ENCODE measurements around the gene TPM1.

The TPM1 gene

DNA sequence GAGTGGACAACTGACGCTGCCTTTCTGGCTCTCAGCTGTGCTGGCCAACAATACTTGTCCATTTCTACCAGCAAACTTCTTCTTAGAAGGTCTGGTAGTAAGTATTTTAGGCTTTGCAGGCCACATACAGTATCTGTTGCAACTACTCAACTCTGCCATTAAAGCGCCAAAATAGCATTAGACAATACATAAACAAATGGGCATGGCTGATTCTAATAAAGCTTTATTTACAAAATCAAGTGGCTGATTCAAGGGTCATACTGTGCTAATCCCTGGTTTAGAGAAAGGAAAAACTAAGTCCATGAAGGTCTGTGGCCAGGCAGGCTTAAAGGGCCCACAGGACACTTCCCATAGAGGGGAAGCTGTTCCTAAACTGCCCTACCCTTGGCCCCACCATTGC lies 26.3 kb upstream of the TPM1 start:
- no peak for DNase-seq (ENCODE audit: low read depth, low spot score)

DNA sequence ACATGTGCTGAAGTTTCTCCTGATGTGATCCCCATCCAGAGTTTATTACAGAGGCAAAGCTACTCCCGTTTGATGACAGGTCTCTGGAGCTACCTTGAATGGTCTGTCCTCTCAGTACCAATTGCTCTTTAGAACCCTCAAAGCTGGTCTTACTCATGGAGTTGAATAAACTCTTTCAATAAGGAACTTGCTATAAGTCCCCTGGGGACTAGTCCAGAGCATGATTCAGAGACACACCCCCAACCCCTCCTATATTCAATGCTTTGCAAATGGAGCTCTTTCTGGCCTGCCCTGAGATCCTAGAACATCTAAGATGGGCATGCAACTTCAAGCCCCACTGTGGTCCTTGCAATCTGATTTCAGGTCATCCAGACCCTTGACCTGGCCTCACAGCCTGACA lies 23.9 kb upstream of the TPM1 start:
- no peak for DNase-seq (ENCODE audit: low read depth, low spot score)

DNA sequence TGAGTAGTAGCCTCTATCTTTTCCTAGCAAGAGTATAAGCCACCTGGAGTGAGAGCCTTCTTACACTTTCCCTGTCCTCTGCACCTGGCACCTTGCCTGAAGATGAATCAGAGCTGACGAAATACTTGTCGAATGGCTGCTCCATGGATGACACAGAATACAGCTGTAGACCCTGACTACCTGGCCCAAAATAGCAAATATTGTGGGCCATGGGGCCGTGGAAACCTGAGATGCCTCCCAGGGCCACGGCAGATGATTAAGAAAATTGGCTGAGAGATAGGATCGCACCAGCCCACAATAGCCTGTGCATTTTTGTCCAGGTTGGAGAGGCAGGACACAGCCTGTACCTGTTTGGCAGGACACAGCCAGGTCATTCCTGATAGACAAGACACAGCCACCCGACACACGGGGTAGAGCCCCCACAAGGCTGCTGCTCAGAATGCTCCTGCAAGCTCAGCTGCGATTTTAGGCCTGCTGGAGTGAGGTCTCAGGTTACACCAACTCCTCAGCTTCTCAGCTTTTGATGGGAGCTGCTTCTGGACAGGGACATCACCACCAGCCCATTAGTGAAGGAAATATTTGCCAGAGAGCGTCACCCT lies 22.9 kb upstream of the TPM1 start:
- no peak for DNase-seq (ENCODE audit: low read depth, low spot score)

DNA sequence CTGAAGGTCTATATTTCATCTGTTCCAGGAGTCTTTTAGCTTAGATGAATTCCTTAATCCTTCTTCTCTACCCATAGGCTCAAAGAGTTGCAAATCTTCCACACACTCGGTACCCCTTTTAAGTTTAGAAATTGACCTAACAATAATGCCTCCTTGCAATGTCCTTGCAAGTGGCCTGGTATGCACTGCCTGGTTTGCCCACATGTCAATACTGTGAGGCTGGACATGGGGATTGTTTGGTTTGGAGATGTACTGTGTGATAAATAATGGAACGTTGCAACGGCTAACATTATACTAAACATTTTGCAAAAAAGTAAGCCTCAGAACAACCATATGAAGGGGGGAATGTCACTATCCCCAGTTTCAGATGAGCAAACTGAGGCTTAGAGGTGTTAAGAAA lies 22.4 kb upstream of the TPM1 start:
- no peak for DNase-seq (ENCODE audit: low read depth, low spot score)

DNA sequence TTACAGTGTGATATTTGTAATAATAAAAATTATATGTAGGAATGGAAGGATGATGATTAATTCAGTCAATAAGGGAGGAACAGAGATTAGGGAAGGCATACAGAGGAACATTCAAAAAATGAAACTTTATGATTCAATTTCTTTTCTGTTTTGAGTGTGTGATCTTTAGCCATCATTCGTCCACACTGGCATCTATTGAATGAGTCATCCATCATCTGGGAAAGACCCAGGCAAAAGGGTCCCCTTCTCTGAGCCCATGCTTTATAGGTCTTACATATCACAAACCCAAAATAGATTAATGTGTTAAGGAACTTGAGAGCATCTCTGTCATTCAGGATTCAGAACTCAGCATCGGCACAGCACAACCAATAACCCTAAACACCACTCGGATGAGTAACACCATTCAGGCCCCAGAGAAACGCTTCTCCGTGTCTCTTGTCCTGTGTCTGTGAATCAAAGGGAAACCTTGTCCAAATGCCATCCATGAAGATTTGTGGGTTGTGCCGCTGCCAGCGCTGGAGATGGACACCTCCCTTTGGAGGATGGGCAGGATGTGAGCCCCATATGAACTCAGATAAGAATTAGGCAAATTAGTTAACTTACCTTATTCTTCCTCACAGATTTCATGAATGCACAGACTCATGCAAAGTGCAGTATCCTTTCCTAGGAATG lies 21.7 kb upstream of the TPM1 start:
- no peak for DNase-seq (ENCODE audit: low read depth, low spot score)

DNA sequence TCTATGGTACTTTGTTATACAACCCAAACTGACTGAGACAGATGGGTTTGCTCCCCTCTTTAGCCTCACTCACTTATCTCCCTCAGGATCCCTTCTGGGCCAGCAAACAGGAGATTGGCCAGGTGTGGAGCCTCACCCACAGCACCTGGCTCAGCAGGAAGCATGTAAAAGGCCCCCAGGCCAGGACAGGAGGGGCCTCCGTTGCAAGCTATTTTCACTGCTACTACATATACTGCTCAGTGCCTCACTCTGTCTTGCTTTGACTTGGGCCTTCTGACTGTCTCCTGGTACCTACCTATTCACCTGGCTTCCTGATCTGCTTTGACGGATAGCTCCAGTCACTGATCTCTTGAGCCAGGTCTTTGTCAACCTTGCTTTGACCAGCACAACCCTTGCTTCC lies 20.4 kb upstream of the TPM1 start:
- no peak for DNase-seq (ENCODE audit: low read depth, low spot score)

DNA sequence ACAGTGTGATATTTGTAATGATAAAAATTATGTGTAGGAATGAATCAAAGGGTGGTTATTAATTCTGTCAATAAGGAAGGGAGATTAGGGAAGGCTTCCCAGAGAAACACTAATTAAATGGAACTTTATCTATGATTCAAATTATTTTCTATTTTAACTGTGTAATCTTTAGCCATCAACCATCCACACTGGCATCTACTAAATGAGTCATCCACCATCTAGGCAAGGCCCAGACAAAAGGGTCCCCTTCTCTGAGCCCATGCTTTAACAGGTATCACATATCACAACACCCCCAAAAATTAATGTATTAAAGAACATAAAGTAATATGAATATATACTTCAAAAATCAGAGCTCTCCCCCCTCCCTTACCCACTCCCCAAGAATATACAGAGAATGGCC lies 19.9 kb upstream of the TPM1 start:
- DNase-seq (ENCODE audit: low read depth, low spot score), result no peak

DNA sequence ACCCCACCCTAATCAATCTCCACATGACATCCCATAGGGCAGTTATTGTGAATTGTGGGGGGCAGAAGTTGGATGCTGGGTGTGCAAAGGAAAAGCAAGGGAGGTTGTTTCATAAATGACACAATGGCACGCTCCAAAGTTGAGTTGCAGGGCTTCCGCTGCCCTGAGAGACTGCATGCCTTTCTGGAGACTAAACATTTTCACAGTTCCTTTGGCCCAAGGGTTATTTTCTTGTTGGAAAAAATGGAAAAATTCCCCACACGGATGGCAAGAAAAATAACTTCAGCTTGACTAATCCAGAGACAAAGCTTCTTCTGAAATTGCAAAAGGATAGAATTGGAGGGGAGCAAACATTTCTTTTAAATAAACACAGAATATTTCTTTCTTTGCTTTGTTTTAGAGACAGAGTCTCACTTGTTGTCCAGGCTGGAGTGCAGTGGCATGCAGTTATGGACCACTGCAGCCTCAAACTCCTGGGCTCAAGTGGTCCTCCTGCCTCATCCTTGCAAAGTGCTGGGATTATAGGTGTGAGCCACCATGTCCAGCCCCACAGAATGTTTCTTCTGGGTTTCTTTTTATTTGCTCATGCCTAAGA lies 19.1 kb upstream of the TPM1 start:
- DNase-seq (ENCODE audit: low read depth, low spot score), result no peak

DNA sequence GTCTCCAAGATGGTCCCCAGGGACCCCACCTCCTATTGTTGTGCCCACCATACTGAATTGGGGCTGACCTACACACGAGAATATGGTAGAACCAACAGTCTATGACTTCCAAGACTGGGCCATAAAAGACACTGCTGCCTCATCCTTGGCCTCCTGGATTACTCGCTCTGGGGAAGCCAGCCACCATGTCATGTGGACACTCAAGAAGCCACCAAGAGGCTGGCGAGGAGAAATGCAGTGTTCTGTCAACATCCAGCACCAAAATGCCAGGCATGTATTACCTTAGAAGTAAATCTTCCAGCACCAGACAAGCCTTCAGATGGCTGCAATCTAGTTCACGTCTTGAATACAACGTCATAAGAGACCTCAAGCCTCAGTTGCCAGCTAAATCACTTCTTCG lies 17.1 kb upstream of the TPM1 start:
- no peak for DNase-seq (ENCODE audit: low read depth, low spot score)

DNA sequence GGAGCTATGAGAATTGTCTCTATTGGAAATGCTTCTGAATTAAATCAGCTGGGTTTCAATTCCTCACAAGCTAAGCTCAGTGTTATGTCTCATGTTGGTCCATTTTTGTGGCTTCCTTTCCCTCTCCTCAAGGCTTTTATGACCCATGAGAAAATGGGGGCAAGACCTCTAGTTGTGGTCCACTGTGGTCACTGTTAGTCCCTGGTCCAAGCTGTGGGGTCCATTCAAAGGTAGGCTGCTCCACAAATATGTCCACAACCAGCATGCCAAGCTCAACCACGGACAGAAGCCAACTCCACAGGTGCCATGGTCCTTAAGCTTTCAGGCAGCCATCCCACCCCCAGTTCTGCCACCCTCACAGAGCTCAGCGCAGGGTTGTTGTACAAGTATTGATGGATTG lies 14.9 kb upstream of the TPM1 start:
- no peak for DNase-seq (ENCODE audit: low read depth, low spot score)

DNA sequence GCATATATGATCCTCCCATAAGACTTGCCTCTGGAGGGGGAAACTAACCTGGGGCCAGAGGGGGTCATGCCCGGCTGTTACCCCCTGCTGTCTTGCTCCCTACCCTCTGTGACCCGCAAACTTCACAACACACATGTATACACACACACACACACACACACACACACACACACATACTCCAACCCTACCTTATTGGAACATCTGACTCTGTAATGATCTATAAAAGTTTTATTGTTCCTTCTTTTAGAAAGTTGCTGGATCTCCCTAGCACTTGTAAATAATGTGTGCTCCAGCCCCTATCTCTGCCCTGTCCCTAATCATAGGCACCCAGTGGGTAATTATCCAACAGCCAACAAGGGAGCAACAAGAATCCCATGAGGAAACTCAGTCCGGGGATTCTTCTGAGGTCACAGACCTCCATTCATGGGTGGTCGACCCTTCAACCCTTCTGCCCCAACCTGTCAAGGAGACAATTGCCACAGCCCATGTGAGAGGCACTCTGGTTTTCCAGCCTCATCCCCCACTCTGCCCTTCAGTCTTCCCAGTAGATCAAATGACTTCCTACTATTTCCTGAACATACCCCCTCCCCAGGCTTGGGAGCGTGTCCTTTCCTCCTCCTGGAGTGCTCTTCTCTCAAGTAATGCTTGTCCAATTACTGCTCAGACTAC lies 14.0 kb upstream of the TPM1 start:
- DNase-seq (ENCODE audit: low read depth, low spot score), result no peak

DNA sequence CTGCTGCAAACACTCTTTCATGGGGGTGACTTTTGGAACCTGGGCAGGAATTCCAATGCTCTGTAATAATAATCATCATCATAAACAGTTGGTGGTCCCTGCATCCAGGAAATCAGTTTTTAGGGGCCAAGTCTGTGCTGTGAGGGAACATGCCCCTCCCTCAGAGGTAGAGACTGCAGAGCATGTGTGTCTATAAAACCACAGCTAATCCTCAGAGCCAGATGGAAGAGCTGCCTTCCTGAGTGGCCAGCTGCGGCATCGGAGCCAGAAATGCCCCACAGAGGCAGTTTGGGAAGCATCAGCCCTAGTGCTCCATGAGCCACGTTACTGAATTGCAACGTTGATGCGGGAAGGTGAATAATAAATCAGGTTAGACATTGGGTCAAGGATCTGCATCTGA lies 12.9 kb upstream of the TPM1 start:
- DNase-seq (ENCODE audit: low read depth, low spot score), result no peak

DNA sequence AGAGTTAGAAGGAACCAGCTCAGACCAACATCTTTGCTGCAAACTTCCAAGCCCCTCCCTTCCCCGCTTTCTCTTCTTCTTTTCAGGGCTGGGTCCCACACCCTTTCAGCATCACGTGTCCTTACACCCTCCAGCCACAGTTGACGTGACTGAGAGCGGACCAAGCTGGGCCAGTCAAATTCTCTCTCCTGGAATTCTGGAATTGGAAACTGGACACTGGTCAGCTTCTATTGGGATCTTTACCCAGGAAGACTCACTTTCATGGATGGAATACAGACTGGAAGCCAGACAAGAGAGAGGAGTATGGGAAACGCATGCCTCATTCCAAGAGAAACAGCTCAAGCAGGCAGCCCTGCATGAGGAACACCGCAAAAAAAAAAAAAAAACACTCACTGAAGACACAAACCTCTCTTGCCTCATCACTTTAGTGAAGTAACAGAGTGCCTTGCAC lies 12.4 kb upstream of the TPM1 start:
- no peak for DNase-seq (ENCODE audit: low read depth, low spot score)

DNA sequence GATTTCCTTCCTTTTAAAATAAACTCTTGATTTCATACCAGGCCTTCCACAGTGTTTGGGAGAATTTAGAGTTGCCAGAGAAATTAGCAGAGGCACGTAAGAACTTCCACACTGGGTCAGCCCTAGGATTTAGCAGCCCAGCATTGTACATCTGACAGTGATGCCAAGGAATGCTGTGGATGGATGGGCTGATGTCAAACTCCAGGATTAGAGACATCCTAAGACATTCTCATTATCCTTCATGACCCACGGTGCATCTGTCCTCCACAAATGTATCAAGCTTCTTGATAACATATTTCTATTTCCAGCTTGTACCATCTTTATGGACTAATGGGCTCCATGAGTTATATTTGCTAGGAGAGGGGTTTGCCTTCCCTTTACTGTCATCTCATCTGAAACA lies 8.0 kb upstream of the TPM1 start:
- DNase-seq (ENCODE audit: low read depth, low spot score), result no peak

DNA sequence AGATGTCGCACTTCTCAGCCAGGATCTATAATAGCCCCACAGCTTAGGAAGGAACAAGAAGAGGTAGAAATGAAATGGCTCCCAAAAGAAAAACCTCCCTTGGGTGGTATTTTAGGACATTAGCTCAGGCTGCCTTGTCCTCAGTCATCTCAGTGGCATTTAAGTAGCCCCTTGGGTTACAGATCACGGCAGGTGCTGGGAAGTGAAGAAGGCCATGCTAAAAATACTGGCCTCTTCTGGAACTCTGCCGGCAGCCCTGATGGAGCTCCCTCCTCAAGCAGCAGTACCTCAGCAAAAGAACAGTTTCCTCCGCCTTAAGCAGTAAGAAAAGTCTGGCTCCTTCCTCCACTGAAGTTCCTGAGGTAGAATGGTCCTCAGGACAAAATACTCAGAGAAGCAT lies 7.3 kb upstream of the TPM1 start:
- DNase-seq (ENCODE audit: low read depth, low spot score), result no peak

DNA sequence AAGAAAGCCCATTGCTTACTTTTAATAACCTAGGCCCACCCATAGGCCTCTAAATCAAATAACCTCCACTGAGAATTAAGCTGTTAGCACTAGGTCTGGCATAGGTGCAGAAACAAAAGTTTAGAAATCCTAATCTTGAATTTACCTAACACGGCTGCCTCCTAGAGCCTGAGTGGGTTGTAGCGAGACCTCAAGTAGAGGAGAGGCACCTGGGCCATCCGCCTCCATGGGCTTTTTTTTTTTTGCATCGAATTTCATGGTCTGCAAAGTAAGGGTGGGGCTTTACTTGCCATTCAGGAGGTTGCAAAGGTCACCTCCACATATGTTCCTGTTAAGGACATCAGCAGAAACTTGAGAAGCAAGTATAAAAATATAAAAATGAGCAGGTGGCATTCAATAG lies 6.6 kb upstream of the TPM1 start:
- DNase-seq (ENCODE audit: low read depth, low spot score), result no peak

DNA sequence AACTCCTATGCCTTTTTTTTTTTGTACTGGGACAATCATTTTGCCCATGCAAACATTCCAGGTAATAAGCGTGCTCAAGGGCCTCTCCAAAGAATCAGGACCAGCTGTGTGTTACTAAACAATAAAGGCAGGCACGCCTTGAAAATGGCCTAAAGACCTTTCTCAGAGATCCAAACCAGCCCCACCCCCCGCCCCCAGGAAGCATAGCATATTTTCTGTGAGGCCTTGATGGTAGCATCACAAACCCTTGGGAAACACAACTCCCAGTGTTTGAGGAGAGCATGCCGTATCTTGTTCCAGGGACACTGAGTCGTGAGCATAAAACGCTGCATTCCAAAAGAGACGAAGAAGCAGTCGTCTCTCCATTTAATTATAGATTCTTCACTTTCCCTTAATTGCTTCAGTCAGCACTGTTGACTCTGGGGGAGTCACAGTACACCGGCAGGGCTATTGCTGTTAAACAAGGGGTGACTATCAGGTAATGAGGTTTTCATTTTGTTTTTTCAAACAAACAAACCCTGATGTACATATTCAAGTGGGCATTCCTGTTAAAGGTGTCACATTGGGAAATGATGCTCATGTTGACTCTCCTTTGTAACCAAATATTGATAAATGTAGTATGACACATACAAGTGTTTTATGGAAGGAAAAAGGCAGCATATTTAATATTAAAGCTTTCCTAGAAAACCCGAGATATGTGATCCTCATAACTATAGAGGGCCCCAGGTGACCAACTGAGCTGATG lies 4.4 kb upstream of the TPM1 start:
- DNase-seq (ENCODE audit: low read depth, low spot score), result no peak

DNA sequence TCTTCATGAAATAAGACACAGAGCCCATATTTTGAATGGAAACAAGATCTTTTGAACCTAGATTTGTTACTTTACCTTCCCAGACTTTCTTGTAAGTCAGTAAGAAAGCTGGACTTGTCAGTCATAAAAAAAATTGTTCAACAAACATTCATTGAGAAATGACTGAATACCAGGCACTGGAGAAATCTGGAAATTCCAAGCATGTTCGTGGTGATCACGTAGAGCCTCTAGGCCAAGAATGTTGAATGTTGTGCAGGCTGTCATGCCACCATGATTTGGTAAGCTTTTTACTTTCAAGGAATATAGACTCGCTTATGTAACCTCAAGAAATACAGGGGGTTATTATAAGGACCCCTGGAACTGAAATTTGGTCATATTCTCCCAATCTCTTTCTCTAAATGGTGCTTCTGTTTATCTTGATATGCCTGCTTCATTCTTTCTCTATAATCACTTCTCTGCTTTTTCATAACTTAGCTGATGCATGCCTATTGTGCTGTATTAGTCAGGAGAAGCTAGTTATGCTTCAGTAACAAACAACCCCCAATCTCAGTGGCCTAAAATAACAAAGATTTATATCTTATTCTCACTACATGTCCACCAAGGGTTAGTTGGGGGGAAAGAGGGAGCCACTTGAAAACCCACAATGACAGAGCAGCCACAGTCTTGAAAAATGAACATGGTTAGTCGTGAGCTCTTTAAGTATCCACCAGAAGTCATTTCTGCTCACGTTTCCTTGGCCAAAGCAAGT lies 3.4 kb upstream of the TPM1 start:
- no peak for DNase-seq (ENCODE audit: low read depth, low spot score)

DNA sequence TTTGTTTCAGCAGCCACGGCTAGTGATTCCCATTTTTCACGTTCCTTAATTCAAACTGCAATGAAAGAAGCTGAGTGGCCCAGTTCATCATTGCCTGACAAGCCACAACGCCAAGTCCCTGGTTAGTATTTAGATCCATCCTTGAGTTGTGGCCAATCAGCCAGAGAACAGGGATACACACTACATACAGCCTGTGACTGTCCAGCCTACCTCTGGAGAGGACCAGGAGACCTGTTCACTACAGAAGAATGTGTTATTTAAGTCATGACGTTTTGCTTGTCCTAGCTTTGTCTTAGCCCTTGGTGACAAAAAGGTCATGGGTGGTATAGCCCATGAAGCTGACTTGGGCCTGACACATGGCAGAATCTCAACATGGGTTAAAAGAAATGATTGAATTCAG lies 2.7 kb upstream of the TPM1 start:
- no peak for DNase-seq (ENCODE audit: low read depth, low spot score)

DNA sequence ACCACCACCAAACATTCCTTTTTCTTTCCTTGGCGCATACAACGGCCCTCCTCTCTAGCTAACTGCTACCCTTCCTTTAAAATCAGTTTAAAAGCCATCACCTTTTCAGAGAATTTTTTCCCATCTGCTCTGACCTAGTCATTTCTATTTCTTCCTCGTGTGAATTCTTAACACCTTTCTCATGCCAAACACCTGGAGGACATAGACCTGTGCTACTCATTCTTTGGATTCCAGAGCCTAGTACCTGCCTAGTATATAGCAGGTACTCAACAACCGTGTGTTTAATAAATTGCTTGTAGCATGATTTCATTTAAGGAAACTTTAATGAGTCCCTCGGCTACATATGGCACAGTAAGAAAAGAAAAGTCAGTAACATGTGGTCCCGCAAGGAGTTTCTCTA lies 2.0 kb upstream of the TPM1 start:
- no peak for DNase-seq (ENCODE audit: low read depth, low spot score)

DNA sequence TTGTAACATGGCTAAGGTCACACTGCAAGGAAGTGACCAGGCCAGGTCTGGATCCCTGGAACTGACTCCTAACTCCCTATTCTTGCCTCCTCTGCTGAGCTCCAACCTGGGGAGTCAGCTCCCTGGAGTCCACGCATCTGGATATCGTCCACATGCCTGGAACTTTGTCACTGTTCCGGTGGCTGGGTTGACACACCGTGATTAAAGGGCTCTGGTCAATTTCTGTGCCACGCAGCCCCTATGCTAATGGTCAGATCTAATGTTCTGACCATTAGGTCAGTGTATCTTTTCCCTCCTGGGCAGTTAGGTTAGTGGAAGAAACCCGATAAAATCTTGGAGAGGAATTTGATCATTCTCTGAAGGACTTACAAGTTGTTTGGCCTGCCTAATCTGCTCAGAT lies 1.6 kb upstream of the TPM1 start:
- no peak for DNase-seq (ENCODE audit: low read depth, low spot score)
